22Rv1 (cell line): ENCODE data around the gene RBX1.

Experiments
- ZFX ChIP-seq: fragments of 450-650 bp; IDR thresholded peaks from 2 replicates; pipeline ENCODE4 v1.6.1; 2017; ENCODE audit warnings: antibody characterized with exemption, borderline replicate concordance
- TF ChIP-seq, protein P1 (sequence below): fragments of 450-650 bp; IDR thresholded peaks from 2 replicates; pipeline ENCODE4 v1.5.1; 2017; ENCODE audit warnings: mild to moderate bottlenecking

DNA sequence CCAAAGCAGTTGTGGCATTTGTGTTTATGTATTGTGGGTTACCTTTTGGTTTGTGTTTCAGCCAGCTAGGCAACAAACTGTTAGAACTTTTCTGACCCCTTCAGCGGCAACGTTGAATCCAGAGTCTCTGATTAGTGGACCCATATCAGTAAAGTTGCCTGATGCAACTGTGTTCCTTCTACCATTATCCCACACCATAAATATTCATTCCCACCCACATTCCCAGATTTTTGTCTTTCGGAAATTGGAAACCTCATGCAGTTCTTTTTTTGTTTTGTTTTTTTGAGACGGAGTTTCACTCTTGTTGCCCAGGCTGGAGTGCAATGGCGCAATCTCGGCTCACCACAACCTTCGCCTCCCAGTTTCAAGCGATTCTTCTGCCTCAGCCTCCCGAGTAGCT is 30.7 kb upstream of the RBX1 start:
- TF ChIP-seq, protein P1, sequence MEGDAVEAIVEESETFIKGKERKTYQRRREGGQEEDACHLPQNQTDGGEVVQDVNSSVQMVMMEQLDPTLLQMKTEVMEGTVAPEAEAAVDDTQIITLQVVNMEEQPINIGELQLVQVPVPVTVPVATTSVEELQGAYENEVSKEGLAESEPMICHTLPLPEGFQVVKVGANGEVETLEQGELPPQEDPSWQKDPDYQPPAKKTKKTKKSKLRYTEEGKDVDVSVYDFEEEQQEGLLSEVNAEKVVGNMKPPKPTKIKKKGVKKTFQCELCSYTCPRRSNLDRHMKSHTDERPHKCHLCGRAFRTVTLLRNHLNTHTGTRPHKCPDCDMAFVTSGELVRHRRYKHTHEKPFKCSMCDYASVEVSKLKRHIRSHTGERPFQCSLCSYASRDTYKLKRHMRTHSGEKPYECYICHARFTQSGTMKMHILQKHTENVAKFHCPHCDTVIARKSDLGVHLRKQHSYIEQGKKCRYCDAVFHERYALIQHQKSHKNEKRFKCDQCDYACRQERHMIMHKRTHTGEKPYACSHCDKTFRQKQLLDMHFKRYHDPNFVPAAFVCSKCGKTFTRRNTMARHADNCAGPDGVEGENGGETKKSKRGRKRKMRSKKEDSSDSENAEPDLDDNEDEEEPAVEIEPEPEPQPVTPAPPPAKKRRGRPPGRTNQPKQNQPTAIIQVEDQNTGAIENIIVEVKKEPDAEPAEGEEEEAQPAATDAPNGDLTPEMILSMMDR, result no peak
- TF ChIP-seq ZFX, result no peak
